HCT116 (cell line): Measurements from ENCODE around the gene ECEL1. TPM values are rescaled to one million over a fixed set of nuclear protein-coding genes. Genes with fewer than 3 reads are reported as not detected.
A peak's percentile ranks its signal among the peaks of the same experiment; 100 is the strongest.

Experiments used
- ATAC-seq: fragments of 200-7000 bp; cut with Tn5 transposase; 2 replicates; pipeline ENCODE4 v1.9.1; 2020; ENCODE audit warnings: mild to moderate bottlenecking, moderate library complexity
- BruUV-seq: library from RNA; stranded (reverse); fragments of 400-500 nt; replicated peaks from 2 replicates; lab custom pipeline; 2021; lab: Mats Ljungman, UMichigan
- CTCF ChIA-PET: fragments of 300-600 bp; sonication (Branson Sonifier 250); formaldehyde crosslinking; loops from one replicate; lab custom pipeline; 2021; ENCODE audit warnings: antibody characterized with exemption; lab: Charles Lee
- POLR2A ChIA-PET: fragments of 300-600, 350-600 bp; sonication (Branson Sonifier 250); formaldehyde crosslinking; loops from one replicate; lab custom pipeline; 2021; ENCODE audit warnings: antibody characterized with exemption; lab: Charles Lee
- RAD21 ChIA-PET, 2 experiments: fragments of 300-600 bp; sonication (Branson Sonifier 250); formaldehyde crosslinking; loops; one replicate each; lab custom pipeline; 2023; ENCODE audit warnings: low total read pairs in 2 of 2; ENCODE audit not compliant: uncharacterized antibody in 2 of 2, unreplicated experiment in 2 of 2, low non-redundant PET in 1 of 2; lab: Charles Lee
- DNase-seq: peaks from one replicate; pipeline ENCODE4 v3.0.0-alpha.2; 2010; ENCODE audit warnings: low read depth, low spot score
- H2AFZ ChIP-seq: fragments of 200-600 bp; shearing (Covaris generic), sonication (generic); 2 replicates; pipeline ENCODE4 v1.6.1; 2017; ENCODE audit warnings: low read depth, mixed run types, mixed read lengths, antibody characterized with exemption, low read length; ENCODE audit not compliant: poor library complexity, severe bottlenecking
- H3K27ac ChIP-seq: 2 replicates; pipeline ENCODE4 v1.5.1; 2012; ENCODE audit warnings: low read depth, low read length
- H3K27me3 ChIP-seq: fragments of 200-600 bp; sonication (generic); 2 replicates; pipeline ENCODE4 v1.6.1; 2016; ENCODE audit warnings: mixed run types, low read length, mixed read lengths; ENCODE audit not compliant: insufficient read depth
- H3K36me3 ChIP-seq, 2 experiments: fragments of 200-500 bp in 1 of 2; fragments of 200-600 bp in 1 of 2; sonication (Bioruptor generic) in 1 of 2; sonication (generic) in 1 of 2; 2 replicates each; pipeline versions ENCODE4 v1.5.1 to v1.6.1; 2014 to 2016; ENCODE audit warnings: low read length in 2 of 2, inconsistent platforms in 1 of 2, mixed read lengths in 1 of 2, mixed run types in 1 of 2; ENCODE audit not compliant: insufficient read depth in 2 of 2, control insufficient read depth in 1 of 2
- H3K4me1 ChIP-seq, 2 experiments: fragments of 200-600 bp in 1 of 2; sonication (generic) in 1 of 2; 2 replicates each; pipeline versions ENCODE4 v1.5.1 to v1.6.1; 2012 to 2017; ENCODE audit warnings: low read length in 2 of 2, inconsistent platforms in 1 of 2, mild to moderate bottlenecking in 1 of 2, mixed read lengths in 1 of 2, mixed run types in 1 of 2, moderate library complexity in 1 of 2; ENCODE audit not compliant: insufficient read depth in 2 of 2, control insufficient read depth in 1 of 2
- H3K4me2 ChIP-seq: fragments of 200-600 bp; sonication (generic); 2 replicates; pipeline ENCODE4 v1.6.1; 2017; ENCODE audit warnings: mixed run types, low read length, mixed read lengths
- H3K4me3 ChIP-seq, 2 experiments: fragments of 200-600 bp in 1 of 2; sonication (generic) in 1 of 2; replicated peaks in 1 of 2; 2 replicates each; pipeline ENCODE4 v1.5.1; 2011 to 2016; ENCODE audit warnings: low read length in 2 of 2, control low read depth in 1 of 2, low read depth in 1 of 2, mild to moderate bottlenecking in 1 of 2, mixed read lengths in 1 of 2, mixed run types in 1 of 2
- H3K79me2 ChIP-seq: fragments of 200-600 bp; sonication (generic); 2 replicates; pipeline ENCODE4 v1.6.1; 2017; ENCODE audit warnings: mild to moderate bottlenecking, mixed run types, low read length, moderate library complexity, mixed read lengths; ENCODE audit not compliant: insufficient read depth
- H3K9ac ChIP-seq: fragments of 200-600 bp; sonication (generic); 2 replicates; pipeline ENCODE4 v1.6.1; 2016; ENCODE audit warnings: low read length, mixed read lengths
- H3K9me2 ChIP-seq: fragments of 200-600 bp; sonication (generic), shearing (Covaris generic); 2 replicates; pipeline ENCODE4 v1.6.1; 2017; ENCODE audit warnings: mixed run types, mild to moderate bottlenecking, moderate library complexity; ENCODE audit not compliant: insufficient read depth
- H3K9me3 ChIP-seq, 2 experiments: fragments of 200-500 bp in 1 of 2; fragments of 200-600 bp in 1 of 2; sonication (Bioruptor generic) in 1 of 2; sonication (generic) in 1 of 2; 2 replicates each; pipeline ENCODE4 v1.6.1; 2014 to 2017; ENCODE audit warnings: low read length in 2 of 2, mixed read lengths in 2 of 2, inconsistent platforms in 1 of 2, low read depth in 1 of 2, mild to moderate bottlenecking in 1 of 2, mixed run types in 1 of 2, moderate library complexity in 1 of 2; ENCODE audit not compliant: control insufficient read depth in 1 of 2, insufficient read depth in 1 of 2
- H4K20me1 ChIP-seq: fragments of 200-600 bp; sonication (generic), shearing (Covaris generic); 2 replicates; pipeline ENCODE4 v1.6.1; 2017; ENCODE audit warnings: mixed run types, mild to moderate bottlenecking, moderate library complexity; ENCODE audit not compliant: insufficient read depth
- CBX3 ChIP-seq: IDR thresholded peaks from 2 replicates; pipeline ENCODE4 v1.6.1; 2012; ENCODE audit warnings: low read depth
- EGR1 ChIP-seq: IDR thresholded peaks from 2 replicates; pipeline ENCODE4 v1.6.1; 2012; ENCODE audit warnings: low read depth
- ELF1 ChIP-seq: IDR thresholded peaks from 2 replicates; pipeline ENCODE4 v1.6.1; 2012; ENCODE audit warnings: low read depth, borderline replicate concordance
- EZH2 ChIP-seq: fragments of 200-600 bp; sonication (generic); IDR thresholded peaks from 2 replicates; pipeline ENCODE4 v1.6.1; 2017; ENCODE audit warnings: antibody characterized with exemption, mixed run types
- EZH2phosphoT487 ChIP-seq: fragments of 200-600 bp; IDR thresholded peaks from 2 replicates; pipeline ENCODE4 v1.6.1; 2018; ENCODE audit warnings: antibody characterized with exemption, borderline replicate concordance
- FOSL1 ChIP-seq: IDR thresholded peaks from 2 replicates; pipeline ENCODE4 v1.6.1; 2012; ENCODE audit warnings: low read depth
- JUND ChIP-seq: IDR thresholded peaks from 2 replicates; pipeline ENCODE4 v1.6.1; 2012
- POLR2A ChIP-seq: IDR thresholded peaks from 2 replicates; pipeline ENCODE4 v1.7.0; 2011; ENCODE audit warnings: borderline replicate concordance; ENCODE audit not compliant: insufficient read depth, insufficient read length; ENCODE audit errors: extremely low read depth
- RAD21 ChIP-seq: IDR thresholded peaks from 2 replicates; pipeline ENCODE4 v1.6.1; 2012; ENCODE audit warnings: low read depth, mild to moderate bottlenecking
- SIN3A ChIP-seq: IDR thresholded peaks from 2 replicates; pipeline ENCODE4 v1.6.1; 2012; ENCODE audit warnings: low read depth
- SP1 ChIP-seq: IDR thresholded peaks from 2 replicates; pipeline ENCODE4 v1.6.1; 2012; ENCODE audit warnings: low read depth
- SRF ChIP-seq: IDR thresholded peaks from 2 replicates; pipeline ENCODE4 v1.6.1; 2012; ENCODE audit warnings: low read depth
- YY1 ChIP-seq: IDR thresholded peaks from 2 replicates; pipeline ENCODE4 v1.6.1; 2011; ENCODE audit warnings: low read length, low read depth, moderate library complexity, mild to moderate bottlenecking; ENCODE audit not compliant: insufficient replicate concordance; ENCODE audit errors: extremely low read depth
- ZNF274 ChIP-seq: fragments of 200-500 bp; sonication (Bioruptor generic); IDR thresholded peaks from 2 replicates; pipeline ENCODE4 v1.6.1; 2014; ENCODE audit warnings: mild to moderate bottlenecking, low read depth, low read length, inconsistent platforms
- intact Hi-C: fragments of 100-400 bp; cut with micrococcal nuclease; formaldehyde crosslinking; loops from 2 replicates; pipeline ENCODE4 v1.10.0; 2022
- total RNA-seq: library from RNA; stranded (reverse); gene quantifications from one replicate; pipeline ENCODE4 v1.2.1, GENCODE V29; 2021; ENCODE audit not compliant: unreplicated experiment
- TF ChIP-seq, protein P1 (sequence below): IDR thresholded peaks from 2 replicates; pipeline ENCODE4 v1.6.1; 2012
- TF ChIP-seq, protein P2 (sequence below): IDR thresholded peaks from 2 replicates; pipeline ENCODE4 v1.6.1; 2012
- TF ChIP-seq, protein P3 (sequence below): IDR thresholded peaks from 2 replicates; pipeline ENCODE4 v1.6.1; 2011; ENCODE audit warnings: mild to moderate bottlenecking, low read length, moderate library complexity; ENCODE audit not compliant: insufficient replicate concordance; ENCODE audit errors: extremely low read depth

Gene ECEL1
- total RNA-seq, 1 experiment from 2014 or later = not detected

DNA sequence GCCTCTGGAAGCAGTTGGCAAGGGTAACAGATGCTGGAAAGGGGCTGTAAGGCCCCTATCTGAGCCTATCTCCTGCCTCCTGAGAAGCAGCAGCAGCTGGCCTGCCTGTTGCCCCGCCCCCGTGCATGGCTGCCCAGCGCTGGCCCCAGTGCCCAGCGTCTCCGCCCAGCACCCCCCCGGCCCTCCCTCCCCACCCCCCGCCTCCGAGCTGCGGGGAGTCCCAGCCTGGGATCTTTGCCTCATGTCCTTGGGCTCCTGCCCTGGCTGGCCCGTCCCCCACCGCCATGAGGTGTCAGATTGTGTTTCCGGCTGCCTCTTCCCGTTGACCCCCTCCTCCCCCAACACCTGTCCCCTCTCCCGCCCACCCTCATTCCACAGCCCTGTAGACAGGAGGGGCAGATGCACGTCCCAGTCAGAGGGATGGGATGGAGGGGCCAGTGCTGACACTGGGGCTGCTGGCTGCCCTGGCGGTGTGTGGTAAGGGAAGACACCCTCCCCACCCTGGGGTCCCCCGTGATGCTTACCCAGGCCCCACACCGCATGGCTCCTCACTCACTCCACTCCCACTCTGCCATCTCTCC, 38.2 kb upstream of the ECEL1 start, which contains the start of gene CHRND (continued):
- no peak for TF ChIP-seq EGR1
- no peak for TF ChIP-seq RAD21
- TF ChIP-seq SRF = no peak
- TF ChIP-seq, protein P1, sequence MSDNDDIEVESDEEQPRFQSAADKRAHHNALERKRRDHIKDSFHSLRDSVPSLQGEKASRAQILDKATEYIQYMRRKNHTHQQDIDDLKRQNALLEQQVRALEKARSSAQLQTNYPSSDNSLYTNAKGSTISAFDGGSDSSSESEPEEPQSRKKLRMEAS = no peak
- no peak for TF ChIP-seq EZH2phosphoT487
- no peak for TF ChIP-seq SP1
- TF ChIP-seq ZNF274 = no peak
- TF ChIP-seq JUND = no peak

DNA sequence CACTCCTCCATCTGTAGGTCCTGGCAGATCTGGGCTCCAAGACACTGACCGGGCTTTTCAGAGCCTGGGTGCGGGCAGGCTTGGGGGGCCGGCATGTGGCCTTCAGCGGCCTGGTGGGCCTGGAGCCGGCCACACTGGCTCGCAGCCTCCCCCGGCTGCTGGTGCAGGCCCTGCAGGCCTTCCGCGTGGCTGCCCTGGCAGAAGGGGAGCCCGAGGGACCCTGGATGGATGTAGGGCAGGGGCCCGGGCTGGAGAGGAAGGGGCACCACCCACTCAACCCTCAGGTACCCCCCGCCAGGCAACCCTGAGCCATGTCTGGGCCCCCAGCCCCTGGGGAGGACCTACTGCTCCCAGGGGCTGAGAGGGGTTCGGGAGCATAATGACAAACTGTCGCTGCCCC, 37.6 kb upstream of the ECEL1 start:
- no peak overlapping the region for H3K4me2 ChIP-seq
- intact Hi-C loops = loop anchor here (10.0 kb wide), 1 partner anchor 180 kb away; no protein-coding TSS in a partner anchor

DNA sequence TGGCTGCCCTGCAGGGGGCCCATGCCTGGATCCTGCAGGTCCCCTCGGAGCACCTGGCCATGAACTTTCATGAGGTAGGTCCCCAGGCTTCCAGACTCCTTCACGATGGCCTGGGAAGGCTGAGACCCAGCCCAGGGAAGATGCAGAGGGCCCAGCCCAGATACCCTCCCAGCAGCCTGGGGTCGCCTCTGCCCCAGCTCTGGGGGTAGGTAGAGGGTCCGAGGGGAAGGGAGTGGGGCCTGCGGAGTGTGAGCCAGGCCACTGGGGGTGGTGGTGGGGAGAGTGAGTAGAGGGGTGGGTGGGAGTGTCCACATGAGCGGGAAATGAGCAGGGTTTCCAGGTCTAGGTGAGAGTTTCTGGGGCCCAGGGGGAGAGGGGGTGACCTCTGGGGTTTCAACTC, 37.1 kb upstream of the ECEL1 start:
- no peaks in the 10 kb centered on the region for H4K20me1 ChIP-seq
- POLR2A ChIA-PET = no interaction called here
- intact Hi-C loops = loop anchor here (10.0 kb wide), 1 partner anchor 180 kb away; no protein-coding TSS in a partner anchor
- RAD21 ChIA-PET = no interaction called here
- H3K79me2 ChIP-seq = no peaks in the 10 kb centered on the region
- H3K4me2 ChIP-seq = peak overlapping the region; percentile 56; the same call in 1 of the 2 replicates
- TF ChIP-seq CBX3 (no peak), ELF1 (no peak), EZH2 (no peak), YY1 (no peak), SIN3A (no peak), FOSL1 (no peak), EZH2phosphoT487 (no peak)
- TF ChIP-seq, protein P2, sequence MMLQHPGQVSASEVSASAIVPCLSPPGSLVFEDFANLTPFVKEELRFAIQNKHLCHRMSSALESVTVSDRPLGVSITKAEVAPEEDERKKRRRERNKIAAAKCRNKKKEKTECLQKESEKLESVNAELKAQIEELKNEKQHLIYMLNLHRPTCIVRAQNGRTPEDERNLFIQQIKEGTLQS = no peak
- TF ChIP-seq, protein P3, sequence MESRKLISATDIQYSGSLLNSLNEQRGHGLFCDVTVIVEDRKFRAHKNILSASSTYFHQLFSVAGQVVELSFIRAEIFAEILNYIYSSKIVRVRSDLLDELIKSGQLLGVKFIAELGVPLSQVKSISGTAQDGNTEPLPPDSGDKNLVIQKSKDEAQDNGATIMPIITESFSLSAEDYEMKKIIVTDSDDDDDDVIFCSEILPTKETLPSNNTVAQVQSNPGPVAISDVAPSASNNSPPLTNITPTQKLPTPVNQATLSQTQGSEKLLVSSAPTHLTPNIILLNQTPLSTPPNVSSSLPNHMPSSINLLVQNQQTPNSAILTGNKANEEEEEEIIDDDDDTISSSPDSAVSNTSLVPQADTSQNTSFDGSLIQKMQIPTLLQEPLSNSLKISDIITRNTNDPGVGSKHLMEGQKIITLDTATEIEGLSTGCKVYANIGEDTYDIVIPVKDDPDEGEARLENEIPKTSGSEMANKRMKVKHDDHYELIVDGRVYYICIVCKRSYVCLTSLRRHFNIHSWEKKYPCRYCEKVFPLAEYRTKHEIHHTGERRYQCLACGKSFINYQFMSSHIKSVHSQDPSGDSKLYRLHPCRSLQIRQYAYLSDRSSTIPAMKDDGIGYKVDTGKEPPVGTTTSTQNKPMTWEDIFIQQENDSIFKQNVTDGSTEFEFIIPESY = no peak
- no TSS peak for BruUV-seq
- DNase-seq (no peak), ATAC-seq (no peak)
- H3K36me3 ChIP-seq = no peaks in the 10 kb centered on the region
- H3K4me1 ChIP-seq = peaks cover 0 to 6% of the 10 kb centered on the region in 2 experiments; a peak in 1 of 4 replicates
- H3K9me2 ChIP-seq = no peaks in the 10 kb centered on the region
- no peak overlapping the region for H3K9ac ChIP-seq
- no peaks in the 10 kb centered on the region for H3K9me3 ChIP-seq
- no peaks in the 10 kb centered on the region for H3K27me3 ChIP-seq
- no peak overlapping the region for H3K27ac ChIP-seq
- H3K4me3 ChIP-seq = no peak overlapping the region
- CTCF ChIA-PET = no interaction called here
- H2AFZ ChIP-seq = no peak overlapping the region

More for the DNA sequence above, 37.6 kb upstream of the ECEL1 start:
- ATAC-seq (no peak), DNase-seq (no peak)
- ChIA-PET POLR2A (no interaction called here), CTCF (no interaction called here), RAD21 (no interaction called here)
- no peak overlapping the region for H3K9ac ChIP-seq
- no peak overlapping the region for H2AFZ ChIP-seq
- H3K27ac ChIP-seq = no peak overlapping the region
- H3K36me3 ChIP-seq = no peaks in the 10 kb centered on the region
- peaks cover 0 to 6% of the 10 kb centered on the region in 2 experiments; a peak in 1 of 4 replicates for H3K4me1 ChIP-seq
- no peaks in the 10 kb centered on the region for H3K9me2 ChIP-seq
- H3K79me2 ChIP-seq = no peaks in the 10 kb centered on the region
- no peak for TF ChIP-seq POLR2A
- H3K4me3 ChIP-seq = no peak overlapping the region
- no peaks in the 10 kb centered on the region for H4K20me1 ChIP-seq
- no peaks in the 10 kb centered on the region for H3K9me3 ChIP-seq
- no peaks in the 10 kb centered on the region for H3K27me3 ChIP-seq
- BruUV-seq = no TSS peak
